GM18519 (cell line): ENCODE measurements around the gene AMER3.

Experiments used
- ATAC-seq: cut with Tn5 transposase; IDR thresholded peaks from one replicate; pipeline ENCODE4 v1.9.1; 2021; ENCODE audit warnings: mild to moderate bottlenecking, moderate library complexity; ENCODE audit not compliant: unreplicated experiment, low FRiP score

Gene AMER3

GRCh38 chr2:130749078-130749477 lies 6.3 kb upstream of the AMER3 start:
- no peak for ATAC-seq

GRCh38 chr2:130749641-130750040 lies 5.7 kb upstream of the AMER3 start:
- ATAC-seq: no peak

GRCh38 chr2:130754811-130755210 lies 529 bp upstream of the AMER3 start:
- no peak for ATAC-seq

- ATAC-seq: no peak
Observed at GRCh38 chr2:130756053-130756873, 923 bp downstream of the AMER3 start.

GRCh38 chr2:130756874-130757668 lies 1.7 kb downstream of the AMER3 start:
- ATAC-seq: no peak

- ATAC-seq: no peak
Observed at GRCh38 chr2:130759906-130760753, 4.8 kb downstream of the AMER3 start.

- ATAC-seq: no peak
Observed at GRCh38 chr2:130760754-130761751, 5.7 kb downstream of the AMER3 start.

- ATAC-seq: no peak
Observed at GRCh38 chr2:130762031-130762909, 6.9 kb downstream of the AMER3 start.

- no peak for ATAC-seq
Observed at GRCh38 chr2:130762910-130763385, 7.6 kb downstream of the AMER3 start.

GRCh38 chr2:130763405-130763804 lies 8.1 kb downstream of the AMER3 start:
- ATAC-seq: no peak

- no peak for ATAC-seq
Observed at GRCh38 chr2:130764035-130764820, 8.9 kb downstream of the AMER3 start.

GRCh38 chr2:130764821-130765115 lies 9.4 kb downstream of the AMER3 start:
- ATAC-seq: no peak

GRCh38 chr2:130765464-130765863 lies 10.1 kb downstream of the AMER3 start:
- ATAC-seq: no peak

- ATAC-seq: no peak
Observed at GRCh38 chr2:130766037-130766436, 10.7 kb downstream of the AMER3 start.

- no peak for ATAC-seq
Observed at GRCh38 chr2:130766711-130767407, 11.5 kb downstream of the AMER3 start.

GRCh38 chr2:130767408-130767775 lies 12.1 kb downstream of the AMER3 start:
- ATAC-seq: no peak

GRCh38 chr2:130768191-130768855 lies 13.0 kb downstream of the AMER3 start:
- ATAC-seq: no peak
